ENCODE data around the gene KCTD18.

Gene KCTD18

DNA sequence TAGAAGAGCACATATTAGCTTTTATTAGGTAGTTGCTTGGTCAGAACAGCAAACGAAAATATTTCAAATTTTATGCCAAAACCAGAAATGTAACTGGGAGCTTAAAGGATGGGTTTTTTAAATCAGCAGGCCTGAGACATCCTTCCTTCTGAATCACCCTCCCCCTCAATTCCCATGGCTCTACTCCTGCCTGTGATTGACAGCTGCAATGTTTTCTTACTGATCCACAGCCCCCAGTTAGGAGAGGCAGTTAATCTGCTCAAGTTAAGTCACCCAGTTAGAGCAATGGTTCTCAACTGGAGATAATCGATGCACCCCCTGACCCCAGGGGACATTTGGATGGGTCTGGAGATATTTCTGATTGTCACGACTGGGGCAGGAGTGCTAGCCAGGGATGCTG lies 24.9 kb downstream of the KCTD18 start:
- DNase-seq (ENCODE audit: low spot score): no peak

GRCh38 chr2:200483729-200484198 lies 26.1 kb downstream of the KCTD18 start:
- peak; percentile 70 for DNase-seq (ENCODE audit: low spot score)

GRCh38 chr2:200482194-200482593 lies 27.7 kb downstream of the KCTD18 start:
- no peak for DNase-seq (ENCODE audit: low spot score)

DNA sequence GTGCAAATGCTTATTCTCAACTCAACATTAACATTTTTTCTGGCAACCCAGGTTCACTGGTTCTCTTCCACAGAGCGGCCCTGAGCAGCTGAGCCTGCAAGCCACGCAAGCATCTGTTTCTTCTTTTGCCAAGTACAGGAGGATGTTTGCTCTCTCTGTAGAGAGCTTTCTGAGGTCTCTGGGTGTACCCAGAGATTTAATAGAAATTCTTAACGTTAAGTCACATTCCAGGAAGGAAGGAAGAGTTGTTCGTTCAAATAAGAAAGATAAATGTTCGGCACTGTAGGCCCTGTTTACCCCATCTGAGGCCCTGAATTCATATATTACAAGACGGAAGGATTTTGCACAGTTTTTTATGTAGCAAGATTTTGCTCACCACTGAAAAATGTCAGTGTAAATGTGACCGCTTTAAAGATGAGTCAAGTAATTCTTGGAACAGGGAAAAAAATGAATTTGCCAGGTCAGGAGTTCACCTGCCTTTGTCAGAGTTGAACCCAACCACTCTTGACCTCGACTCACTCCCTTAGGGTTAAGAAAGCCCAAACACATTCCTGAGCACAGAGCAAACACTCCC lies 30.1 kb downstream of the KCTD18 start:
- no peak for DNase-seq (ENCODE audit: low spot score)

DNA sequence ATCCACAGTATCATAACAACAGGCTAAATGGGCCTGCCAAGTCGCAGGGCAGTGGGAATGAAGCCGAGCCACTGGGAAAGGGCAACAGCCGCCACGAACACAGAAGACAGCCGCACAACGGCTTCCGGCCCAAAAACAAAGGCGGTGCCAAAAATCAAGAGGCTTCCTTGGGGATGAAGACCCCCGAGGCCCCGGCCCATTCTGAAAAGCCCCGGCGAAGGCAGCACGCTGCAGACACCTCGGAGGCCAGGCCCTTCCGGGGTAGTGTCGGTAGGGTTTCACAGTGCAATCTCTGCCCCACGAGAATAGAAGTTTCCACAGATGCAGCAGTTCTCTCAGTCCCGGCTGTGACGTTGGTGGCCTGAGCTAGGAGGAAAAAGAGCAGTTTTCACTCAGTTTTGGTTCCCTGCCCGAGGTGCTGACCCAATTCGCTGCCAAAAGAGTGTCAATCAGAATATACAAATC lies 32.2 kb downstream of the KCTD18 start:
- DNase-seq (ENCODE audit: low spot score): no peak

- no peak for DNase-seq (ENCODE audit: low spot score)
These were observed 33.0 kb downstream of the KCTD18 start for GRCh38 chr2:200476836-200477235.

DNA sequence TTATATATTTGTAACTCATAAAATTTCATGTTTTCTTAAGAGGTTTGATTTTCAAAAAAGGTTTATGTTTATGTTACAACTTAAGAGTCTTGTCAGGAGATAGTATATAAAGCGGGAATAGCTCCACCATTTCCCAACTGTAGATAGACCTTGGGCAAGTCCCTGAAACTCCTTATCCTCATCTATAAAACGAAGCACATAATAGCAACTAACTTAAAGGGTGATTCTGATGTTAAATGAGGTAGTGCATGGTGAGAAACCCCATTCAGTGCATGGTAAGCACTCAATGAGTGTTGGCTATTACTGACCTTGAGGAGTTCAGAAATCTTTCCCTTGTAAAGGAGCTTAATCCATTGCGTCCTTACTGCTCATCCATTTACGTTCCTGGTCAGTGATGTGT lies 34.1 kb downstream of the KCTD18 start:
- DNase-seq (ENCODE audit: low spot score): no peak

- DNase-seq (ENCODE audit: low spot score): no peak
These were observed 36.9 kb downstream of the KCTD18 start for GRCh38 chr2:200472853-200473464.

- DNase-seq (ENCODE audit: low spot score): no peak
These were observed 37.8 kb downstream of the KCTD18 start for GRCh38 chr2:200471928-200472645.

- DNase-seq (ENCODE audit: low spot score): peak; percentile 64
These were observed 38.5 kb downstream of the KCTD18 start for GRCh38 chr2:200471324-200471848.

- no peak for DNase-seq (ENCODE audit: low spot score)
These were observed 39.6 kb downstream of the KCTD18 start for GRCh38 chr2:200470230-200470629.

- DNase-seq (ENCODE audit: low spot score): no peak
These were observed 40.1 kb downstream of the KCTD18 start for GRCh38 chr2:200469708-200470211.

- no peak for DNase-seq (ENCODE audit: low spot score)
These were observed 41.8 kb downstream of the KCTD18 start for GRCh38 chr2:200467806-200468681.

GRCh38 chr2:200466425-200467418 lies 43.1 kb downstream of the KCTD18 start:
- no peak for DNase-seq (ENCODE audit: low spot score)

- DNase-seq (ENCODE audit: low spot score): no peak
These were observed 46.4 kb downstream of the KCTD18 start for GRCh38 chr2:200463452-200463851.

DNA sequence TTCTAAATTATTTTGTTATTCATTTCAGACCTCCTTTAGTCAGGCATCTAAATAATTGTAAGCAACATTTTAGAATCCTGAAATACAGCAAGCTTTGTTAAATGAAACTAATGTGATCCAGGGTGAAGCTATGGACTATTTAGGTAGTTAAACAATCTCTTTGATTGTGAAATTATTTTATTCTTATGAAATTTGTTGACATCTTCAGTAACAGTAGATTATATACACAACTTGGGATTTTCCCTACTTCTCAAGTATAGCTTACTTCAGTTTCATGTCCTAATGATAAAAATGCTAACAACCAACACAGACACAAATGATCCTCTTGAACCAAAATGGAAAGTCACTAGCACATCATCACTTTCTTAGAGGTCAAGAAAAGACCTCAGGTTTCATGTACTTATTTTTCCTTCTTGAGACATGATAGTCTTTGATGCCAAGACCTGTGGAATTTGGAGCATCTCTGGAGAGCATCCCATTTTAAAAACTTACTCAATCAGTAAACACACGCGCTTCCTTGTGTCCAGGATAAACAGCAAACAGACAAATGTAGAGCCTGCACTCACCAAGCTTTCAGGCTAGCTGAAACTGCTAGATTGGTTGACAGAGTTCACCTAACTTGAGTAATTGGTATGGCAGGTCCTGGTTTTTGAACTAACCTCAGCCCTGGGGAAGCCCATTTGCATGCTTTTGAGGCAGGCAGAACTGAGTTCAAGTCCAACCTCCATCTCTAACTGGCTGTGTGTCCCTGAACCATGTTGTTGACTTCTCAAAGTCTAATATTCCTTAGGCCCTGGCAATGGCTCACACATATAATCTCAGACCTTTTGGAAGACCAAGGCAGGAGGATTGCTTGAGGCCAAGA lies 47.8 kb downstream of the KCTD18 start:
- DNase-seq (ENCODE audit: low spot score): no peak

DNA sequence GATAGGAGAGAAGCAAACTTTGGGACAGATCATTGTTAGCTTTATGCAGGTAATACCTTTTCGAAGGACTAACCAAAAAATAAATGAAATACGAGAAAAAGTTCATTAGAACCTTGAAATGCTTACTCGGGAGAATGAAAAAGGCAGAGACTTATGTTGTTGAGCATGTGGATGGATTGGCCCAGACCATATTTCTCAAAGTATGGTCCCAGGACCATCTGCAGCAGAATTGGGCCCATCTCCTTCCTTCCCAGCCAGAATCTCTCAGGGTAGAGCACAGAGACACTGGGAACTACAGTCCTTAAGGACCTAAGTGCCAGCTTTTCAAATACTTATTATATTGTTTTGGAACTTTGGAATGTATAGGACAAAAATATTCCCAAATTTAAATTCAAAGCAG lies 50.8 kb downstream of the KCTD18 start:
- DNase-seq (ENCODE audit: low spot score): no peak

- DNase-seq (ENCODE audit: low spot score): no peak
These were observed 53.3 kb downstream of the KCTD18 start for GRCh38 chr2:200456567-200456966.

GRCh38 chr2:200455958-200456421 lies 53.9 kb downstream of the KCTD18 start:
- DNase-seq (ENCODE audit: low spot score): no peak
